ENCODE data around the gene C5. TPM values are rescaled to one million over a fixed set of nuclear protein-coding genes. Genes with fewer than 3 reads are reported as not detected.
"Not testable (repeated sequence)": the region's sequence is repeated elsewhere in the genome, so short reads cannot be mapped to it uniquely, and the experiment has no call there.

Gene C5
- 10.3 TPM for total RNA-seq

GRCh38 chr9:121050128-121050988 is at the start of gene C5:
Gene C5 (minus strand): TSS chr9:121050275. CDS start chr9:121050246, 29 bp downstream.
- DNase-seq: no peak

- no peak for DNase-seq
Observed at GRCh38 chr9:121098567-121099198, 48.6 kb upstream of the C5 start.

GRCh38 chr9:121095057-121095456 is 45.0 kb upstream of the C5 start:
- no peak for DNase-seq

- not testable (repeated sequence) for DNase-seq
Observed at GRCh38 chr9:121090743-121091142, 40.7 kb upstream of the C5 start.

GRCh38 chr9:121088576-121088975 is 38.5 kb upstream of the C5 start:
- DNase-seq: no peak

GRCh38 chr9:121085661-121086060 is 35.6 kb upstream of the C5 start:
- no peak for DNase-seq

GRCh38 chr9:121082075-121082474 is 32.0 kb upstream of the C5 start:
- no peak for DNase-seq

GRCh38 chr9:121075251-121076036 is 25.4 kb upstream of the C5 start:
- peak; percentile 54 for DNase-seq

GRCh38 chr9:121074370-121075250 is 24.5 kb upstream of the C5 start, which contains the start of gene CNTRL:
Gene CNTRL (plus strand): TSS chr9:121074955. CDS start chr9:121088327, 13,372 bp downstream.
- peak; percentile 92 for DNase-seq

- DNase-seq: peak; percentile 97
Observed at GRCh38 chr9:121073038-121073437, 23.0 kb upstream of the C5 start.

- DNase-seq: peak; percentile 37
Observed at GRCh38 chr9:121071756-121072421, 21.8 kb upstream of the C5 start.

GRCh38 chr9:121071370-121071755 is 21.3 kb upstream of the C5 start:
- peak; percentile 9 for DNase-seq

GRCh38 chr9:121069396-121069795 is 19.3 kb upstream of the C5 start:
- no peak for DNase-seq

- no peak for DNase-seq
Observed at GRCh38 chr9:121067640-121068039, 17.6 kb upstream of the C5 start.

- DNase-seq: no peak
Observed at GRCh38 chr9:121066850-121067249, 16.8 kb upstream of the C5 start.

GRCh38 chr9:121059998-121060636 is 10.0 kb upstream of the C5 start:
- peak; percentile 52 for DNase-seq

- no peak for DNase-seq
Observed at GRCh38 chr9:121059513-121059912, 9.4 kb upstream of the C5 start.

GRCh38 chr9:121057821-121058220 is 7.7 kb upstream of the C5 start:
- no peak for DNase-seq

GRCh38 chr9:121055642-121056143 is 5.6 kb upstream of the C5 start:
- DNase-seq: no peak

GRCh38 chr9:121053544-121053943 is 3.5 kb upstream of the C5 start:
- DNase-seq: no peak
